Thyroid gland (tissue), 4 donors: ENCODE measurements around the gene PPARG. TPM values are rescaled to one million over a fixed set of nuclear protein-coding genes. Genes with fewer than 3 reads are reported as not detected.

Experiments used
- DNase-seq, 2 donors: peaks; one replicate each; pipeline ENCODE4 v3.0.0-alpha.2; 2019
- H3K27ac ChIP-seq, 3 donors: fragments of 200-600 bp; sonication (generic); 1 replicate in 2 of 3; 2 replicates in 1 of 3; pipeline ENCODE4 v1.5.1; 2016 to 2019; ENCODE audit warnings: mild to moderate bottlenecking in 1 of 3, moderate library complexity in 1 of 3
- H3K27me3 ChIP-seq: fragments of 200-600 bp; sonication (generic); one replicate; pipeline ENCODE4 v1.5.1; 2019
- H3K36me3 ChIP-seq, 2 donors: fragments of 200-600 bp; sonication (generic); one replicate each; pipeline ENCODE4 v1.5.1; 2016 to 2019
- H3K4me1 ChIP-seq, 2 donors: fragments of 200-600 bp; sonication (generic); one replicate each; pipeline ENCODE4 v1.5.1; 2017 to 2019
- H3K4me3 ChIP-seq, 3 donors: fragments of 200-600 bp; sonication (generic); replicated peaks in 1 of 3; 1 replicate in 2 of 3; 2 replicates in 1 of 3; pipeline ENCODE4 v1.5.1; 2016; ENCODE audit warnings: mild to moderate bottlenecking in 1 of 3
- H3K9me3 ChIP-seq: fragments of 200-600 bp; sonication (generic); one replicate; pipeline ENCODE4 v1.5.1; 2017
- POLR2A ChIP-seq, 2 donors: fragments of 450-650 bp; IDR thresholded peaks; one replicate each; pipeline ENCODE4 v1.6.1; 2017; ENCODE audit warnings: antibody characterized with exemption in 2 of 2, mild to moderate bottlenecking in 2 of 2, moderate library complexity in 1 of 2
- WGBS, 2 donors: methylation state at CpG; one replicate each; pipeline ENCODE4 v1.1.5; 2017; 5-methylcytosine and 5-hydroxymethylcytosine counted together
- intact Hi-C: fragments of 100-400 bp; cut with DNase I; formaldehyde crosslinking; loops from one replicate; pipeline ENCODE4 v1.15.1; 2023
- total RNA-seq, 4 donors: library from RNA; depleted of rRNA; stranded (reverse); fragments of >200 nt; gene quantifications; one replicate each; pipeline ENCODE4 v1.2.3, GENCODE V29; 2016
- TF ChIP-seq, protein P1 (sequence below), 6 experiments: fragments of 200-600 bp in 3 of 6; fragments of 450-650 bp in 3 of 6; sonication (generic) in 3 of 6; IDR thresholded peaks; one replicate each; pipeline ENCODE4 v1.5.1; 2016 to 2019; ENCODE audit warnings: antibody characterized with exemption in 6 of 6, mild to moderate bottlenecking in 2 of 6, inconsistent platforms in 1 of 6, moderate library complexity in 1 of 6

Gene PPARG
- total RNA-seq, 4 donors from 2014 or later = 20.0 to 27.3 (median 23.7) TPM

- WGBS, 2 donors = 56 to 76% methylated on average over 2 of the region's 2 CpGs
- Histone ChIP-seq H3K27me3 (no peaks in the 10 kb centered on the region), H3K9me3 (no peaks in the 10 kb centered on the region), H3K36me3 (no peaks in the 10 kb centered on the region), H3K27ac (no peak overlapping the region), H3K4me3 (no peak overlapping the region), H3K4me1 (peaks cover 11 to 13% of the 10 kb centered on the region in 2 donors)
- TF ChIP-seq, protein P1, sequence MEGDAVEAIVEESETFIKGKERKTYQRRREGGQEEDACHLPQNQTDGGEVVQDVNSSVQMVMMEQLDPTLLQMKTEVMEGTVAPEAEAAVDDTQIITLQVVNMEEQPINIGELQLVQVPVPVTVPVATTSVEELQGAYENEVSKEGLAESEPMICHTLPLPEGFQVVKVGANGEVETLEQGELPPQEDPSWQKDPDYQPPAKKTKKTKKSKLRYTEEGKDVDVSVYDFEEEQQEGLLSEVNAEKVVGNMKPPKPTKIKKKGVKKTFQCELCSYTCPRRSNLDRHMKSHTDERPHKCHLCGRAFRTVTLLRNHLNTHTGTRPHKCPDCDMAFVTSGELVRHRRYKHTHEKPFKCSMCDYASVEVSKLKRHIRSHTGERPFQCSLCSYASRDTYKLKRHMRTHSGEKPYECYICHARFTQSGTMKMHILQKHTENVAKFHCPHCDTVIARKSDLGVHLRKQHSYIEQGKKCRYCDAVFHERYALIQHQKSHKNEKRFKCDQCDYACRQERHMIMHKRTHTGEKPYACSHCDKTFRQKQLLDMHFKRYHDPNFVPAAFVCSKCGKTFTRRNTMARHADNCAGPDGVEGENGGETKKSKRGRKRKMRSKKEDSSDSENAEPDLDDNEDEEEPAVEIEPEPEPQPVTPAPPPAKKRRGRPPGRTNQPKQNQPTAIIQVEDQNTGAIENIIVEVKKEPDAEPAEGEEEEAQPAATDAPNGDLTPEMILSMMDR (IDR thresholded peaks at IDR 0.05) = no peak
- TF ChIP-seq POLR2A (IDR thresholded peaks at IDR 0.05) = no peak
- intact Hi-C loops = no loop called here
- no peak for DNase-seq
These were observed 81.9 kb downstream of the PPARG start for GRCh38 chr3:12370758-12371157.

GRCh38 chr3:12371525-12372140 lies 82.8 kb downstream of the PPARG start:
- Histone ChIP-seq H3K4me1 (peaks cover 11 to 13% of the 10 kb centered on the region in 2 donors), H3K4me3 (no peak overlapping the region), H3K27ac (no peak overlapping the region), H3K9me3 (no peaks in the 10 kb centered on the region), H3K36me3 (no peaks in the 10 kb centered on the region), H3K27me3 (no peaks in the 10 kb centered on the region)
- whole genome bisulfite sequencing, 2 donors = 61 to 69% methylated on average over 6 of the region's 6 CpGs
- intact Hi-C loops = no loop called here
- DNase-seq = no peak
- TF ChIP-seq POLR2A (IDR thresholded peaks at IDR 0.05) = no peak
- TF ChIP-seq, protein P1 (IDR thresholded peaks at IDR 0.05) = no peak

DNA sequence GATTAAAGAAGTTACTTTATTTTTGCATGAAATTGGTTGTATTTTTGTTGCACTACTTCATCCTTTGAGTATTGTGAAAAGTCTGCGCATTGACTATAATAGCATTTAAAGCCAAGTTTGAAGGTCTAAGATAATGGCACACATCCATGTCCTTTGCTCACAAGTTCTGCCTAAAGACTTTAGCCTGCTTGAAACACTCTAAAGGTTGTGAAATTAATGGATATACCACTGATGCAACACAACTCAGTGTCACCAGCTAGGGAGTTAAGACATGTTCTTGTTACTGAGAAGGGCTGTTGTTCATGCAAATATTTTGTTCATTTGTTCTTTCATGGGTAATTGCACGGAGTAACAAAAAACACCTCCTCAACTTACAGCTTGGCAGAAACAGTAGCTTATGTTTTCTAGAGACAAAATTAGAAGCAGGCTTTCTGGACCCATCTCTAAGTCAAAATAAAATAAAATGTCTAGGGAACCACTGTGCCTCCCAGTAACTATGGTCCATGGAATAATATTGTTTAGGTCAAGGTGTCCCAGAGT lies 83.9 kb downstream of the PPARG start:
- Histone ChIP-seq H3K27me3 (no peaks in the 10 kb centered on the region), H3K36me3 (no peaks in the 10 kb centered on the region), H3K9me3 (no peaks in the 10 kb centered on the region), H3K4me1 (peaks cover 11 to 13% of the 10 kb centered on the region in 2 donors), H3K4me3 (no peak overlapping the region), H3K27ac (no peak overlapping the region)
- 72 to 91% methylated on average over 2 of the region's 2 CpGs for WGBS, 2 donors
- intact Hi-C loops = no loop called here
- no peak for DNase-seq
- TF ChIP-seq, protein P1 (IDR thresholded peaks at IDR 0.05) = no peak
- TF ChIP-seq POLR2A (IDR thresholded peaks at IDR 0.05) = no peak

DNA sequence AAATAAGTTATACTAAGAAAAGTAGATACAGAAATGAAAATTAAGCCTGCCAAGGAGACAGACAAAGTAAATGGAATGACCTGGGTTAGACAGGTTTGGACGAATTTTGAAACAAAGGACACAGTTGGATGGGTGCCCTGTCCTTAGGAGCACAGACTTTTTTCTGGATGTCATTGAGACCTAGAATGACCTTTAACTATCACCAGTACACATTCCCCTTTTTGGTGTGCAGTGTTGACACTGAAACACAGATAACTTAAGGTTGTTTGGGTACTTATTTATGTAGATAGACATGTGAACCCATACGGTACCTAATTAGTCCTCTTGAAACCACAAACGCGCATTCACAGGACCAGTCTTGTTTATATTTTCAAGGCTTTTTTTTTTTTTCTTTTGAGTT lies 86.7 kb downstream of the PPARG start:
- peaks cover 11 to 13% of the 10 kb centered on the region in 2 donors for H3K4me1 ChIP-seq
- 68 to 71% methylated on average over 4 of the region's 4 CpGs for WGBS, 2 donors
- TF ChIP-seq POLR2A (IDR thresholded peaks at IDR 0.05) = no peak
- TF ChIP-seq, protein P1 (IDR thresholded peaks at IDR 0.05) = no peak
- H3K27ac ChIP-seq = no peak overlapping the region
- no peaks in the 10 kb centered on the region for H3K27me3 ChIP-seq
- no peaks in the 10 kb centered on the region for H3K9me3 ChIP-seq
- H3K36me3 ChIP-seq = no peaks in the 10 kb centered on the region
- DNase-seq = peak in 1 of 2 donors; percentile 14
- H3K4me3 ChIP-seq = no peak overlapping the region
- intact Hi-C loops = no loop called here

DNA sequence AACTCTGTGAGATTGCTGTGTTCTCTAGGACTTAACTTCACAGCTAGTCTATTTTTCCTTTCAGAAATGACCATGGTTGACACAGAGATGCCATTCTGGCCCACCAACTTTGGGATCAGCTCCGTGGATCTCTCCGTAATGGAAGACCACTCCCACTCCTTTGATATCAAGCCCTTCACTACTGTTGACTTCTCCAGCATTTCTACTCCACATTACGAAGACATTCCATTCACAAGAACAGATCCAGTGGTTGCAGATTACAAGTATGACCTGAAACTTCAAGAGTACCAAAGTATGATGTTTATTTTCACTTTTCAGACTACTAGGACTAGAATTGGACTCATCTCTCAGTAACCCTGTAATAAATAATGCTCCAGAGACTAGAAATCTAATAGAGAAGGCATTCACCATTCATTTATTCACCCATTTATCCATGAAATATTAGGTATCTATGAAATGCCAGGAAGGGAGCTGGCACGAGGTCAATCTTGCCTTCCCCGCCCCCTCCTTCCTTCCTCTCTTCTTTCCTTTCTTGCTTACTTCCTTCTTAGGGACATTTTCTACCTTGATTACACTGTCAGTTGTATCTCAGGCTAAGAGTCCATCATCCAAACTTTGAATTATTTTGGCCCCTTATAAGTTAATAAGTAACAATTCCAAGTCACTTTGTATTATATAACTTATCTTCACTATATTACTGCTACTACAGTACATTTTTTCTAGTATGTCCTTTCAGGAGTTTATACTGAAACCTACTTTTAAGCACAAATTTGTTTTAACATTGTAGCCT lies 91.0 kb downstream of the PPARG start:
- intact Hi-C loops = no loop called here

More for the DNA sequence above, 91.0 kb downstream of the PPARG start:
- no peak for DNase-seq
- H3K9me3 ChIP-seq = no peaks in the 10 kb centered on the region
- H3K36me3 ChIP-seq = no peaks in the 10 kb centered on the region
- H3K27ac ChIP-seq = no peak overlapping the region
- no peak for TF ChIP-seq POLR2A (IDR thresholded peaks at IDR 0.05)
- 83% methylated on average over 5 of the region's 5 CpGs for WGBS, 2 donors
- no peaks in the 10 kb centered on the region for H3K27me3 ChIP-seq
- H3K4me1 ChIP-seq = peaks cover 0 to 6% of the 10 kb centered on the region in 2 donors
- H3K4me3 ChIP-seq = no peak overlapping the region
